SK-N-SH (cell line): ENCODE data around the gene EQTN. TPM values are rescaled to one million over a fixed set of nuclear protein-coding genes. Genes with fewer than 3 reads are reported as not detected.
A peak's percentile ranks its signal among the peaks of the same experiment; 100 is the strongest.

ENCODE experiments used
- CTCF ChIA-PET: fragments of 300-600, 350-600 bp; formaldehyde crosslinking; extraction: SDS; loops from one replicate; lab custom pipeline; 2021; lab: Yijun Ruan, JAX
- POLR2A ChIA-PET: fragments of 350-600 bp; sonication (Branson Sonifier 250); formaldehyde crosslinking; extraction: SDS; loops from one replicate; lab custom pipeline; 2020; ENCODE audit warnings: antibody characterized with exemption, inconsistent platforms; lab: Yijun Ruan, JAX
- DNase-seq: peaks from one replicate; pipeline ENCODE4 v3.0.0; 2012
- H2AFZ ChIP-seq: fragments of 200-600 bp; sonication (generic); 2 replicates; pipeline ENCODE4 v1.8.1; 2016; ENCODE audit warnings: antibody characterized with exemption, mild to moderate bottlenecking, low read depth
- H3F3A ChIP-seq: fragments of 200-600 bp; sonication (generic); replicated peaks from 2 replicates; pipeline ENCODE3; 2016; ENCODE audit warnings: antibody characterized with exemption, mild to moderate bottlenecking; ENCODE audit not compliant: insufficient read depth
- H3K27ac ChIP-seq, 2 experiments: fragments of 200-500 bp in 1 of 2; fragments of 200-600 bp in 1 of 2; sonication (Bioruptor generic) in 1 of 2; sonication (generic), shearing (Covaris generic) in 1 of 2; 2 replicates each; pipeline versions ENCODE4 v1.5.1 to v1.6.1; 2014 to 2016; ENCODE audit warnings: low read depth in 2 of 2, inconsistent platforms in 1 of 2, low read length in 1 of 2, mild to moderate bottlenecking in 1 of 2, mixed read lengths in 1 of 2
- H3K27me3 ChIP-seq: fragments of 200-600 bp; sonication (generic), shearing (Covaris generic); 2 replicates; pipeline ENCODE4 v1.6.1; 2016; ENCODE audit warnings: mixed run types; ENCODE audit not compliant: insufficient read depth
- H3K36me3 ChIP-seq, 2 experiments: fragments of 200-500 bp in 1 of 2; fragments of 200-600 bp in 1 of 2; sonication (Bioruptor generic) in 1 of 2; sonication (generic) in 1 of 2; replicated peaks in 1 of 2; 2 replicates each; pipeline versions ENCODE3 to v1.5.1; 2014 to 2016; ENCODE audit warnings: low read length in 1 of 2, mild to moderate bottlenecking in 1 of 2; ENCODE audit not compliant: insufficient read depth in 2 of 2, control insufficient read depth in 1 of 2
- H3K4me1 ChIP-seq, 2 experiments: fragments of 200-500 bp in 1 of 2; fragments of 200-600 bp in 1 of 2; sonication (Bioruptor generic) in 1 of 2; sonication (generic), shearing (Covaris generic) in 1 of 2; 2 replicates each; pipeline versions ENCODE4 v1.5.1 to v1.6.1; 2014 to 2016; ENCODE audit warnings: low read depth in 1 of 2, low read length in 1 of 2, mixed run types in 1 of 2; ENCODE audit not compliant: insufficient read depth in 2 of 2, control insufficient read depth in 1 of 2
- H3K4me2 ChIP-seq: fragments of 200-600 bp; sonication (generic), shearing (Covaris generic); 2 replicates; pipeline ENCODE4 v1.6.1; 2017; ENCODE audit warnings: mixed run types
- H3K4me3 ChIP-seq, 2 experiments: fragments of 200-500 bp in 1 of 2; fragments of 200-600 bp in 1 of 2; sonication (Bioruptor generic) in 1 of 2; sonication (generic), shearing (Covaris generic) in 1 of 2; 2 replicates each; pipeline versions ENCODE4 v1.5.1 to v1.8.1; 2014 to 2016; ENCODE audit warnings: low read depth in 2 of 2, inconsistent platforms in 1 of 2, low read length in 1 of 2, mild to moderate bottlenecking in 1 of 2, mixed read lengths in 1 of 2, moderate library complexity in 1 of 2
- H3K79me2 ChIP-seq: fragments of 200-600 bp; sonication (generic); 2 replicates; pipeline ENCODE4 v1.8.1; 2017; ENCODE audit warnings: mild to moderate bottlenecking; ENCODE audit not compliant: insufficient read depth
- H3K9ac ChIP-seq: fragments of 200-600 bp; sonication (generic); 2 replicates; pipeline ENCODE4 v1.6.1; 2017; ENCODE audit warnings: mixed run types
- H3K9me2 ChIP-seq: fragments of 200-600 bp; sonication (generic); 2 replicates; pipeline ENCODE4 v1.6.1; 2017; ENCODE audit warnings: mixed run types
- H3K9me3 ChIP-seq: fragments of 200-600 bp; sonication (generic); 2 replicates; pipeline ENCODE4 v1.6.1; 2017; ENCODE audit warnings: mixed run types, mild to moderate bottlenecking, moderate library complexity
- H4K20me1 ChIP-seq: fragments of 200-600 bp; sonication (generic); 2 replicates; pipeline ENCODE4 v1.6.1; 2017; ENCODE audit warnings: mild to moderate bottlenecking, mixed run types; ENCODE audit not compliant: insufficient read depth
- CHD2 ChIP-seq: fragments of 150-350 bp; IDR thresholded peaks from 2 replicates; pipeline ENCODE4 v1.6.1; 2018; ENCODE audit warnings: low read length; ENCODE audit not compliant: partially characterized antibody
- CTCF ChIP-seq: fragments of 200-600 bp; sonication (generic); IDR thresholded peaks from 2 replicates; pipeline ENCODE4 v1.6.1; 2017; ENCODE audit warnings: antibody characterized with exemption, mild to moderate bottlenecking, moderate library complexity
- EP300 ChIP-seq, 2 experiments: IDR thresholded peaks; 2 replicates each; pipeline versions ENCODE4 v1.4.0 to v1.6.1; 2012; ENCODE audit warnings: borderline replicate concordance in 1 of 2, low read depth in 1 of 2, low read length in 1 of 2
- EZH2phosphoT487 ChIP-seq: fragments of 200-600 bp; sonication (generic); IDR thresholded peaks from 2 replicates; pipeline ENCODE4 v1.6.1; 2017; ENCODE audit warnings: low read depth, mixed run types, mild to moderate bottlenecking, antibody characterized with exemption, moderate library complexity, borderline replicate concordance
- MEF2A ChIP-seq: IDR thresholded peaks from 2 replicates; pipeline ENCODE4 v1.4.0; 2012; ENCODE audit warnings: low read depth, borderline replicate concordance
- PBX3 ChIP-seq: IDR thresholded peaks from 2 replicates; pipeline ENCODE4; 2012
- RAD21 ChIP-seq: IDR thresholded peaks from 2 replicates; pipeline ENCODE4 v1.6.1; 2012; ENCODE audit warnings: mild to moderate bottlenecking, low read length
- RFX5 ChIP-seq: IDR thresholded peaks from 2 replicates; pipeline ENCODE4 v1.6.1; 2012; ENCODE audit warnings: mild to moderate bottlenecking, improper control_type of control experiment, low read length
- SMC3 ChIP-seq: IDR thresholded peaks from 2 replicates; pipeline ENCODE4 v1.6.1; 2012; ENCODE audit warnings: low read depth, low read length, improper control_type of control experiment
- USF1 ChIP-seq: IDR thresholded peaks from 2 replicates; pipeline ENCODE4 v1.4.0; 2012; ENCODE audit warnings: low read depth, borderline replicate concordance
- WGBS: methylation state at CpG from one replicate; pipeline ENCODE4 v1.1.6; 2017; ENCODE audit warnings: low lambda C conversion rate; 5-methylcytosine and 5-hydroxymethylcytosine counted together
- polyA plus RNA-seq, 3 experiments: library from polyadenylated mRNA; depleted of rRNA; stranded (reverse); fragments of >200 nt; gene quantifications; 2 replicates each; pipeline ENCODE4 v1.2.3, GENCODE V29; 2012

The EQTN gene
- polyA plus RNA-seq, 1 of the 3 experiments (the other 2 are of a cell fraction): not detected

GRCh38 chr9:27335075-27335474 is 38.1 kb upstream of the EQTN start (continued):
- TF ChIP-seq PBX3 (no peak), EP300 (IDR thresholded peaks at IDR 0.05; ENCODE audit: borderline replicate concordance in 1 of 2, low read depth in 1 of 2, low read length in 1 of 2) (no peak), RFX5 (no peak), EZH2phosphoT487 (no peak)

GRCh38 chr9:27333241-27334052 is 36.5 kb upstream of the EQTN start:
- Histone ChIP-seq H4K20me1 (no peaks in the 10 kb centered on the region), H3K4me3 (no peak overlapping the region; a peak in 1 of 4 replicates), H3K36me3 (no peaks in the 10 kb centered on the region), H3K27me3 (no peaks in the 10 kb centered on the region), H3K9me2 (no peaks in the 10 kb centered on the region), H3K4me1 (peaks cover 0 to 21% of the 10 kb centered on the region in 2 experiments; a peak in 1 of 4 replicates), H3K9ac (no peak overlapping the region), H3K9me3 (no peaks in the 10 kb centered on the region), H3F3A (no peaks in the 10 kb centered on the region), H3K79me2 (no peaks in the 10 kb centered on the region), H3K27ac (no peak overlapping the region), H3K4me2 (no peak overlapping the region), H2AFZ (peak overlapping the region; percentile 73)
- peak; percentile 80 for DNase-seq
- 54% methylated on average over 7 of the region's 7 CpGs for WGBS
- ChIA-PET CTCF (interaction anchor here (0.6 to 4.3 kb wide), 25 partner anchors 8 to 388 kb away, joined by 3 to 62 read pairs (median 5); partner anchors contain the start of gene MOB3B), POLR2A (interaction anchor here (0.9 kb wide), 1 partner anchor 213 kb away, joined by 3 read pairs; no protein-coding TSS in a partner anchor)
- TF ChIP-seq RAD21: peak; percentile 89
- TF ChIP-seq CTCF: peak; percentile 86
- TF ChIP-seq MEF2A: no peak
- peak; percentile 82 for TF ChIP-seq SMC3
- no peak for TF ChIP-seq USF1
- TF ChIP-seq CHD2: no peak
